Neural progenitor cell (in vitro differentiated cells): ENCODE data around the gene LYSMD1. TPM values are rescaled to one million over a fixed set of nuclear protein-coding genes. Genes with fewer than 3 reads are reported as not detected.

ENCODE experiments used
- DNase-seq: peaks from one replicate; pipeline ENCODE4 v3.0.0-alpha.2; 2016; ENCODE audit warnings: low spot score
- H2AFZ ChIP-seq: fragments of 200-600 bp; sonication (generic); replicated peaks from 2 replicates; pipeline ENCODE4 v1.6.1; 2016; ENCODE audit warnings: antibody characterized with exemption
- H3F3A ChIP-seq: fragments of 200-600 bp; sonication (generic); 2 replicates; pipeline ENCODE4 v1.6.1; 2016; ENCODE audit warnings: antibody characterized with exemption, low read depth
- H3K27ac ChIP-seq: fragments of 200-600 bp; sonication (generic); 2 replicates; pipeline ENCODE4 v1.5.1; 2016; ENCODE audit warnings: mild to moderate bottlenecking
- H3K27me3 ChIP-seq: fragments of 200-600 bp; sonication (generic); 2 replicates; pipeline ENCODE4 v1.6.1; 2016; ENCODE audit warnings: mild to moderate bottlenecking, moderate library complexity
- H3K36me3 ChIP-seq: fragments of 200-600 bp; sonication (generic); 2 replicates; pipeline ENCODE4 v1.5.1; 2016
- H3K4me1 ChIP-seq: fragments of 200-600 bp; sonication (generic); 2 replicates; pipeline ENCODE4 v1.6.1; 2016; ENCODE audit warnings: mixed run types
- H3K4me2 ChIP-seq: fragments of 200-600 bp; sonication (generic); 2 replicates; pipeline ENCODE4 v1.6.1; 2016
- H3K4me3 ChIP-seq: fragments of 200-600 bp; sonication (generic); 2 replicates; pipeline ENCODE4 v1.5.1; 2016
- H3K79me2 ChIP-seq: fragments of 200-600 bp; sonication (generic); 2 replicates; pipeline ENCODE4 v1.6.1; 2016; ENCODE audit warnings: low read depth
- H3K9ac ChIP-seq: fragments of 200-600 bp; sonication (generic); 2 replicates; pipeline ENCODE4 v1.6.1; 2016
- H3K9me3 ChIP-seq: fragments of 200-600 bp; sonication (generic); 2 replicates; pipeline ENCODE4 v1.5.1; 2016; ENCODE audit warnings: low read depth
- H4K20me1 ChIP-seq: fragments of 200-600 bp; sonication (generic); 2 replicates; pipeline ENCODE4 v1.6.1; 2016; ENCODE audit warnings: low read depth
- H3K27ac Mint-ChIP-seq: 3 replicates; pipeline ENCODE4 v1.8.0; 2021; ENCODE audit warnings: mixed read lengths
- H3K27me3 Mint-ChIP-seq: 2 replicates; pipeline ENCODE4 v1.8.0; 2022; ENCODE audit warnings: low read depth, mild to moderate bottlenecking, inconsistent platforms, moderate library complexity, mixed read lengths; ENCODE audit not compliant: insufficient read depth
- H3K36me3 Mint-ChIP-seq: 3 replicates; pipeline ENCODE4 v1.8.0; 2021; ENCODE audit warnings: mixed read lengths
- H3K4me1 Mint-ChIP-seq: 3 replicates; pipeline ENCODE4 v1.8.0; 2021; ENCODE audit warnings: mixed read lengths
- H3K4me3 Mint-ChIP-seq: 3 replicates; pipeline ENCODE4 v1.8.0; 2021; ENCODE audit warnings: mild to moderate bottlenecking, moderate library complexity, mixed read lengths
- H3K9me3 Mint-ChIP-seq: 3 replicates; pipeline ENCODE4 v1.8.0; 2020; ENCODE audit warnings: mixed read lengths
- CTCF ChIP-seq: fragments of 200-600 bp; sonication (generic); IDR thresholded peaks from 2 replicates; pipeline ENCODE4 v1.5.1; 2017; ENCODE audit warnings: antibody characterized with exemption, mild to moderate bottlenecking
- EZH2 ChIP-seq: fragments of 200-600 bp; sonication (generic); IDR thresholded peaks from 2 replicates; pipeline ENCODE4 v1.6.1; 2017; ENCODE audit warnings: antibody characterized with exemption, mild to moderate bottlenecking, moderate library complexity
- EZH2phosphoT487 ChIP-seq: fragments of 200-600 bp; sonication (generic); IDR thresholded peaks from 2 replicates; pipeline ENCODE4 v1.6.1; 2017; ENCODE audit warnings: antibody characterized with exemption
- total RNA-seq: library from RNA; depleted of rRNA; stranded (reverse); fragments of >200 nt; gene quantifications from 2 replicates; pipeline ENCODE4 v1.2.3, GENCODE V29; 2015; ENCODE audit warnings: low replicate concordance

The LYSMD1 gene
- total RNA-seq, 1 donor from 2014 or later = 18.9 TPM

GRCh38 chr1:151134396-151134795 is 31.3 kb downstream of the LYSMD1 start:
- H3K9me3 Mint-ChIP-seq = no peaks in the 10 kb centered on the region
- Histone ChIP-seq H3K4me1 (peaks cover 11% of the 10 kb centered on the region), H3K4me2 (no peak overlapping the region), H3K9ac (no peak overlapping the region), H3K9me3 (no peaks in the 10 kb centered on the region), H3K36me3 (no peaks in the 10 kb centered on the region), H3K79me2 (no peaks in the 10 kb centered on the region), H3K4me3 (no peak overlapping the region), H3K27me3 (peaks cover 52% of the 10 kb centered on the region), H3K27ac (no peak overlapping the region), H3F3A (peaks cover 29% of the 10 kb centered on the region), H2AFZ (no peak overlapping the region), H4K20me1 (no peaks in the 10 kb centered on the region)
- H3K4me3 Mint-ChIP-seq = no peak overlapping the region
- no peak for DNase-seq
- no peak overlapping the region for H3K27ac Mint-ChIP-seq
- H3K36me3 Mint-ChIP-seq = peaks cover 30% of the 10 kb centered on the region
- TF ChIP-seq EZH2 (no peak), EZH2phosphoT487 (no peak), CTCF (no peak)
- H3K4me1 Mint-ChIP-seq = peaks cover 11% of the 10 kb centered on the region
- H3K27me3 Mint-ChIP-seq = peaks cover 17% of the 10 kb centered on the region

GRCh38 chr1:151133018-151133806 is 32.5 kb downstream of the LYSMD1 start:
- Histone ChIP-seq H2AFZ (no peak overlapping the region), H3K27ac (no peak overlapping the region), H3K4me1 (peaks cover 11% of the 10 kb centered on the region), H3K9me3 (no peaks in the 10 kb centered on the region), H3K27me3 (peaks cover 52% of the 10 kb centered on the region), H3K4me2 (peak overlapping the region; percentile 74), H3K36me3 (no peaks in the 10 kb centered on the region), H3K9ac (no peak overlapping the region), H3K4me3 (peak overlapping the region; percentile 25), H3F3A (peaks cover 29% of the 10 kb centered on the region), H4K20me1 (no peaks in the 10 kb centered on the region), H3K79me2 (no peaks in the 10 kb centered on the region)
- no peak overlapping the region for H3K27ac Mint-ChIP-seq
- H3K4me3 Mint-ChIP-seq = no peak overlapping the region
- peaks cover 16% of the 10 kb centered on the region for H3K27me3 Mint-ChIP-seq
- TF ChIP-seq EZH2 (no peak), EZH2phosphoT487 (peak; percentile 3)
- peak; percentile 41 for DNase-seq
- H3K9me3 Mint-ChIP-seq = no peaks in the 10 kb centered on the region
- H3K36me3 Mint-ChIP-seq = peaks cover 27% of the 10 kb centered on the region
- peaks cover 11% of the 10 kb centered on the region for H3K4me1 Mint-ChIP-seq

DNA sequence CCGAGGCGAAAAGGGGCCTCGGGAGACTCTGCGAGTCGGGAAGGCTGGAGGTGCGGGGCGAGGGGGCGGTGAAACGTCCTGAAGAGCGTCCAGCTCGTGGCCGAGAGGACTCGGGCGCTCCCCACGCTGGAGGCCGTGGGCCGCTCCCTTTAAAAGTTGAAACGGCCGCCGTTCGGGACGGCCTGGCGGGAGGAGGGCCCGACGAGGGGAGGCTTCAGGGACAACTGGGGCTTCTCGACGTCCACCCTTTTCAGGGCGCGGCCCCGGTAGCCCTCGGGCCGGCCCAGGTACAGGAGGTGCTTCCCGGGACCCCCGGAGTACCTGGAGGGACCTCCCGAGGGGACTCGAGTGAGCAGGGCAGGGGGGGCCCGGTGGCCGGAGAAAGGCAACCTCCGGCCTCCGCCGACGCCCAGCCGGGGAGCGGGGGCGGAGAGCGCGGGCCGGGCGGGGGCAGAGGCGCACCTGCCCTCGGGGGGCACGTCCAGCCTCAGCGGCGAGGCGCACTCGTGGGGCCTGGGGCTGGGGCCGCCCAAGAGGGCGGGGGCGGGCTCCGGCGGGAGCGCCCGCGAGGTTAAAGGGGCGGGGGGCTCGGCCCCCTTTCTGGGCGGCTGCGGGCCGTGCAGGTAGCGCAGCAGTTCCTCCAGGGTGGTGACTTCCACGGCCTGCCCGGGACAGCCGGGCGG is 33.2 kb downstream of the LYSMD1 start:
- Histone ChIP-seq H4K20me1 (no peaks in the 10 kb centered on the region), H3K27ac (no peak overlapping the region), H3K36me3 (no peaks in the 10 kb centered on the region), H3K4me3 (peak overlapping the region; percentile 33), H3K27me3 (peaks cover 52% of the 10 kb centered on the region), H2AFZ (peak overlapping the region; percentile 87), H3K4me1 (peaks cover 11% of the 10 kb centered on the region), H3K79me2 (no peaks in the 10 kb centered on the region), H3K9me3 (no peaks in the 10 kb centered on the region), H3K4me2 (peak overlapping the region; percentile 74), H3F3A (peaks cover 29% of the 10 kb centered on the region), H3K9ac (no peak overlapping the region)
- peaks cover 11% of the 10 kb centered on the region for H3K4me1 Mint-ChIP-seq
- peaks cover 16% of the 10 kb centered on the region for H3K27me3 Mint-ChIP-seq
- peak; percentile 4 for DNase-seq
- H3K27ac Mint-ChIP-seq = no peak overlapping the region
- H3K4me3 Mint-ChIP-seq = peak overlapping the region; percentile 57
- TF ChIP-seq CTCF (no peak), EZH2phosphoT487 (peak; percentile 2), EZH2 (peak; percentile 63)
- no peaks in the 10 kb centered on the region for H3K9me3 Mint-ChIP-seq
- H3K36me3 Mint-ChIP-seq = peaks cover 23% of the 10 kb centered on the region
